Dedifferentiated amniotic fluid mesenchymal stem cell (primary cell): ENCODE data around the gene SLC1A4.

Experiments
- DNase-seq: peaks from one replicate; pipeline ENCODE4 v3.0.0-alpha.2; 2016; ENCODE audit errors: extremely low spot score

SLC1A4 gene

DNA sequence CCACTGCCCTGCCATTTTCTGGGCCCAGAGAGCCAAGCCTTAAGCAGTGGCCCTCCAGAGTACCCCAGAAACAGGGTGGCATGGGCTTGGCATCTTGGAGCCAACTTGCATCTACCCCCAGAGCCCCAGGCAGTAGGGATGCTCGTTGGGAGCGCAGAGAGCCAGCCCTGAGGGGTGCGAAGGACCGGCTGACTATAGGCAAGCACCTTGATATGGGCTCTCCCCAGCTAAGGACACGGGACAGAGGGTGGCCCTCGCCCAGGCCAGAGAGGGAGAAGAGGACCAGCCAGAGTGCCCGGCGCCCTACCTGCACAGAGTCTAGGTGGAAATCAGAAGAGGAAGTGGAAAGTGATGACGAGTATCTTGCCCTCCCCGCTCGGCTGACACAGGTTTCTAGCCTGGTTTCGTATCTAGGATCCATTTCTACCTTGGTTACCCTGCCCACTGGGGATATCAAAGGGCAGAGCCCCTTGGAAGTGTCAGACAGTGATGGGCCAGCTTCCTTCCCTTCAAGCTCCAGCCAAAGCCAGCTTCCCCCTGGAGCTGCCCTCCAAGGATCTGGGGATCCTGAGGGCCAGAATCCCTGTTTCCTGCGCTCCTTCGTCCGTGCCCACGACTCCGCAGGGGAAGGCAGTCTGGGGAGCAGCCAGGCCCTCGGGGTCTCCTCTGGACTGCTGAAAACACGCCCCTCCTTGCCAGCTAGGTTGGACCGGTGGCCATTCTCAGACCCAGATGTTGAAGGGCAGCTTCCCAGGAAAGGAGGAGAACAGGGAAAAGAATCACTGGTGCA, 83.2 kb downstream of the SLC1A4 start:
- no peak for DNase-seq
